HepG2 (cell line): ENCODE measurements around the gene AHCYL1. TPM values are rescaled to one million over a fixed set of nuclear protein-coding genes. Genes with fewer than 3 reads are reported as not detected.

Source experiments
- ADNP ChIP-seq: sonication (generic); formaldehyde crosslinking; IDR thresholded peaks from 2 replicates; pipeline ENCODE4 v1.4.0; 2020; ENCODE audit warnings: missing genetic modification reagents
- AGO1 ChIP-seq: fragments of 200-400 bp; formaldehyde crosslinking; IDR thresholded peaks from 2 replicates; pipeline ENCODE4 v1.6.1; 2017; ENCODE audit warnings: mild to moderate bottlenecking, low read depth, low read length, moderate library complexity; ENCODE audit not compliant: poor library complexity, severe bottlenecking
- AKAP8 ChIP-seq: sonication (generic); formaldehyde crosslinking; IDR thresholded peaks from 2 replicates; pipeline ENCODE4 v1.5.1; 2020; ENCODE audit warnings: mild to moderate bottlenecking, missing genetic modification reagents
- ARID2 ChIP-seq: sonication (generic); formaldehyde crosslinking; IDR thresholded peaks from 2 replicates; pipeline ENCODE4 v1.8.1; 2022; ENCODE audit warnings: mild to moderate bottlenecking, missing genetic modification reagents, borderline replicate concordance
- BHLHE40 ChIP-seq: IDR thresholded peaks from 2 replicates; pipeline ENCODE4 v1.6.1; 2011; ENCODE audit warnings: low read length, improper control_type of control experiment
- HDAC2 ChIP-seq: sonication (generic); formaldehyde crosslinking; IDR thresholded peaks from 2 replicates; pipeline ENCODE4 v1.4.0; 2020; ENCODE audit warnings: missing genetic modification reagents
- HINFP ChIP-seq: sonication (generic); formaldehyde crosslinking; IDR thresholded peaks from 2 replicates; pipeline ENCODE4 v1.4.0; 2020; ENCODE audit warnings: low read depth, mild to moderate bottlenecking, missing genetic modification reagents
- ISL2 ChIP-seq: sonication (generic); formaldehyde crosslinking; IDR thresholded peaks from 2 replicates; pipeline ENCODE4 v1.5.0; 2020; ENCODE audit warnings: missing genetic modification reagents
- LRRFIP1 ChIP-seq: sonication (generic); formaldehyde crosslinking; conservative IDR thresholded peaks from 2 replicates; pipeline ENCODE4 v1.4.0; 2020; ENCODE audit warnings: missing genetic modification reagents
- MTF1 ChIP-seq: sonication (generic); formaldehyde crosslinking; IDR thresholded peaks from 2 replicates; pipeline ENCODE4 v1.5.0; 2020; ENCODE audit warnings: missing genetic modification reagents
- SATB2 ChIP-seq: sonication (generic); formaldehyde crosslinking; IDR thresholded peaks from 2 replicates; pipeline ENCODE4 v1.5.0; 2020; ENCODE audit warnings: missing genetic modification reagents
- SKIL ChIP-seq: sonication (generic); formaldehyde crosslinking; IDR thresholded peaks from 2 replicates; pipeline ENCODE4 v1.8.0; 2022; ENCODE audit warnings: missing genetic modification reagents, mild to moderate bottlenecking, moderate library complexity, borderline replicate concordance
- SP5 ChIP-seq: IDR thresholded peaks from 2 replicates; pipeline ENCODE4 v1.6.1; 2016; ENCODE audit warnings: low read depth, borderline replicate concordance
- ZGPAT ChIP-seq: IDR thresholded peaks from 2 replicates; pipeline ENCODE4 v1.6.1; 2016; ENCODE audit warnings: mild to moderate bottlenecking
- ZNF276 ChIP-seq: sonication (generic); formaldehyde crosslinking; IDR thresholded peaks from 2 replicates; pipeline ENCODE4 v1.4.0; 2020; ENCODE audit warnings: mild to moderate bottlenecking, low read depth, missing genetic modification reagents
- ZNF296 ChIP-seq: sonication (generic); formaldehyde crosslinking; conservative IDR thresholded peaks from 2 replicates; pipeline ENCODE4 v1.5.0; 2020; ENCODE audit warnings: mild to moderate bottlenecking, missing genetic modification reagents
- ZNF788 ChIP-seq: sonication (generic); formaldehyde crosslinking; IDR thresholded peaks from 2 replicates; pipeline ENCODE4 v1.5.0; 2020; ENCODE audit warnings: mild to moderate bottlenecking, missing genetic modification reagents, borderline replicate concordance
- polyA plus RNA-seq, 8 experiments: library from polyadenylated mRNA; depleted of rRNA in 3 of 8; stranded (reverse) in 7 of 8; unstranded in 1 of 8; fragments of >200 nt; fragmentation: Illumina TruSeq in 4 of 8; extraction: Trizol in 4 of 8; gene quantifications; 2 replicates each; pipeline versions ENCODE4 v1.2.1 to v1.2.3, GENCODE V29; 2011 to 2016; ENCODE audit warnings: low read depth in 4 of 8, missing spikeins in 1 of 8, mixed read lengths in 1 of 8; ENCODE audit not compliant: insufficient read depth in 1 of 8
- total RNA-seq, 5 experiments: library from RNA; depleted of rRNA; stranded (reverse); fragments of >200 nt; fragmentation: Illumina TruSeq; extraction: Trizol; gene quantifications; 2 replicates each; pipeline ENCODE4 v1.2.3, GENCODE V29; 2016; ENCODE audit warnings: low read depth in 1 of 5

The AHCYL1 gene
- total and polyA plus RNA-seq, 2 of the 13 experiments (the other 11 are each of a cell fraction or from before 2014, with no cell fraction given): 40.9 to 76.3 TPM

- no peak for TF ChIP-seq HINFP (CRISPR knock-in tag)
- TF ChIP-seq ARID2 (CRISPR knock-in tag): 0 out of 2 replicates have a peak, but pooled peaks have one; percentile 60
- no peak for TF ChIP-seq SATB2 (CRISPR knock-in tag)
- no peak; the same call in 1 of the 2 replicates for TF ChIP-seq ZNF788
- TF ChIP-seq ZNF276 (CRISPR knock-in tag): peak; percentile 90; the same call in 1 of the 2 replicates
- TF ChIP-seq SP5 (CRISPR knock-in tag): peak; percentile 65
- no peak for TF ChIP-seq AGO1
- peak; percentile 93 for TF ChIP-seq ZGPAT (CRISPR knock-in tag)
- TF ChIP-seq SKIL (CRISPR knock-in tag): peak; percentile 53; the same call in 1 of the 2 replicates
- TF ChIP-seq MTF1: no peak
- no peak for TF ChIP-seq AKAP8 (CRISPR knock-in tag)
- no peak for TF ChIP-seq BHLHE40
- no peak; the same call in 1 of the 2 replicates for TF ChIP-seq ZNF296 (CRISPR knock-in tag)
- peak; percentile 68 for TF ChIP-seq ISL2
- TF ChIP-seq ADNP: no peak
- no peak for TF ChIP-seq LRRFIP1
- peak; percentile 83 for TF ChIP-seq HDAC2 (CRISPR knock-in tag)
These were observed at the start of gene AHCYL1 (continued) for GRCh38 chr1:109984456-109985246.
